SIG-M5 treated with dmso at 0.1 percent for 504 hours (cell line): Measurements from ENCODE around the gene ERMARD.

Experiments
- DNase-seq: peaks from one replicate; lab custom pipeline; 2025; ENCODE audit not compliant: unreplicated experiment; lab: John Stamatoyannopoulos, UW

The ERMARD gene

GRCh38 chr6:169783401-169783800, 32.0 kb downstream of the ERMARD start:
- DNase-seq: no peak

- DNase-seq: no peak
These were observed 32.8 kb downstream of the ERMARD start for GRCh38 chr6:169783971-169784820.

- no peak for DNase-seq
These were observed 33.5 kb downstream of the ERMARD start for GRCh38 chr6:169784821-169785340.

GRCh38 chr6:169785566-169785965, 34.1 kb downstream of the ERMARD start:
- DNase-seq: no peak

- DNase-seq: no peak
These were observed 34.9 kb downstream of the ERMARD start for GRCh38 chr6:169786349-169786748.

GRCh38 chr6:169787797-169788196, 36.4 kb downstream of the ERMARD start:
- DNase-seq: no peak

- DNase-seq: no peak
These were observed 37.4 kb downstream of the ERMARD start for GRCh38 chr6:169788809-169789145.

GRCh38 chr6:169789146-169789943, 37.9 kb downstream of the ERMARD start:
- DNase-seq: no peak

GRCh38 chr6:169789944-169790927, 38.8 kb downstream of the ERMARD start:
- peak; percentile 53 for DNase-seq

GRCh38 chr6:169791721-169792131, 40.3 kb downstream of the ERMARD start:
- no peak for DNase-seq

GRCh38 chr6:169792306-169793015, 41.0 kb downstream of the ERMARD start:
- DNase-seq: no peak

GRCh38 chr6:169793408-169793807, 42.0 kb downstream of the ERMARD start:
- no peak for DNase-seq

- DNase-seq: no peak
These were observed 43.1 kb downstream of the ERMARD start for GRCh38 chr6:169794317-169795055.

GRCh38 chr6:169795196-169795595, 43.8 kb downstream of the ERMARD start:
- DNase-seq: peak; percentile 46

- DNase-seq: no peak
These were observed 47.5 kb downstream of the ERMARD start for GRCh38 chr6:169798764-169799473.

GRCh38 chr6:169799474-169799926, 48.1 kb downstream of the ERMARD start:
- no peak for DNase-seq

GRCh38 chr6:169800116-169800667, 48.8 kb downstream of the ERMARD start:
- no peak for DNase-seq

GRCh38 chr6:169800668-169801395, 49.4 kb downstream of the ERMARD start:
- DNase-seq: no peak
